ENCODE measurements around the gene TXNDC11.

DNA sequence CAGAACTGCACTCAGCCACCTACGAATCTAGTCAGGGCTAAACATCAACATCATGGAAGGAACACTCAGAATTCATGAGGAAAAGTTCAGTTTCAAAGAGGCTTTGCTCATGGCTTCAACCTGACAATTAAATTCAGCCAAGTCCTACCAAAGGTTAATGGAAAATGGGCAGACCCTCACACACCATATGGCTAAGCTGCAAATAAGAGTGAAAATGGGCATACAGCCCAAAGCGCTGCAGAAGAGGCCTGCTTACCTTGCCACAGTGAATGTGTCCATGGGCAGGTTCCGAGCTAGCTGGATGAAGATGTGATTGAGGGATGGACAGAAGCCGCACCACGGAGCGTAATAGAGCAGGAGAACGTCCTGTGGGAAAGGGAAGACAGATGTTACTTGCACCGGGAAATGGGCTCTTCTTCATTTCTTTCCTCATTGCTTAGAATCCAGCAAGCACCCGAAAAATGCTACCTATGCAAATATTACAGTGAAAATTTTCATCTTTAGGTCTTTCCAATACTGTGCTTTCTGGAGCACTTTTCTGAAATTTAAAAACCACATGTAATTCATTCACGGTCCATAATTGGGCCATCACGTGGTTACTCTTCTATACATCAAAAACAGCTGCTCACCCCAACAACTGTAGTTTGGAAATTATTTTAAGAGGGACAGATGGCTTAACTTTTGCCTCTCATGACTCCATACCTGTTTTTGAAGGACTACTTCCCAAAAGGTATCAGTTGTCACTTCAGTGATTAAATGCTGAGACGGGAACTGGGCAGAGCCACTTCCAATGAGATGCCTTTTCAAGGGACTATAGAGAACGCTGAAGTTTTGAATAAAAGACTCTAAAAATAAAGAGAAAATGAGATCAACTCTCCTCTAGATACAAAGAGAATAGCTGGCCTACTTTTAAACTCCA lies 54.8 kb downstream of the TXNDC11 start:
- no peak for TF ChIP-seq POLR2A (conservative IDR thresholded peaks at IDR 0.05)
- TF ChIP-seq, protein P1, sequence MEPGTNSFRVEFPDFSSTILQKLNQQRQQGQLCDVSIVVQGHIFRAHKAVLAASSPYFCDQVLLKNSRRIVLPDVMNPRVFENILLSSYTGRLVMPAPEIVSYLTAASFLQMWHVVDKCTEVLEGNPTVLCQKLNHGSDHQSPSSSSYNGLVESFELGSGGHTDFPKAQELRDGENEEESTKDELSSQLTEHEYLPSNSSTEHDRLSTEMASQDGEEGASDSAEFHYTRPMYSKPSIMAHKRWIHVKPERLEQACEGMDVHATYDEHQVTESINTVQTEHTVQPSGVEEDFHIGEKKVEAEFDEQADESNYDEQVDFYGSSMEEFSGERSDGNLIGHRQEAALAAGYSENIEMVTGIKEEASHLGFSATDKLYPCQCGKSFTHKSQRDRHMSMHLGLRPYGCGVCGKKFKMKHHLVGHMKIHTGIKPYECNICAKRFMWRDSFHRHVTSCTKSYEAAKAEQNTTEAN (CRISPR knock-in tag; IDR thresholded peaks at IDR 0.05): no peak
- no peak for TF ChIP-seq CHD2 (IDR thresholded peaks at IDR 0.05; ENCODE audit: low read depth, low read length)
- TF ChIP-seq, protein P2, sequence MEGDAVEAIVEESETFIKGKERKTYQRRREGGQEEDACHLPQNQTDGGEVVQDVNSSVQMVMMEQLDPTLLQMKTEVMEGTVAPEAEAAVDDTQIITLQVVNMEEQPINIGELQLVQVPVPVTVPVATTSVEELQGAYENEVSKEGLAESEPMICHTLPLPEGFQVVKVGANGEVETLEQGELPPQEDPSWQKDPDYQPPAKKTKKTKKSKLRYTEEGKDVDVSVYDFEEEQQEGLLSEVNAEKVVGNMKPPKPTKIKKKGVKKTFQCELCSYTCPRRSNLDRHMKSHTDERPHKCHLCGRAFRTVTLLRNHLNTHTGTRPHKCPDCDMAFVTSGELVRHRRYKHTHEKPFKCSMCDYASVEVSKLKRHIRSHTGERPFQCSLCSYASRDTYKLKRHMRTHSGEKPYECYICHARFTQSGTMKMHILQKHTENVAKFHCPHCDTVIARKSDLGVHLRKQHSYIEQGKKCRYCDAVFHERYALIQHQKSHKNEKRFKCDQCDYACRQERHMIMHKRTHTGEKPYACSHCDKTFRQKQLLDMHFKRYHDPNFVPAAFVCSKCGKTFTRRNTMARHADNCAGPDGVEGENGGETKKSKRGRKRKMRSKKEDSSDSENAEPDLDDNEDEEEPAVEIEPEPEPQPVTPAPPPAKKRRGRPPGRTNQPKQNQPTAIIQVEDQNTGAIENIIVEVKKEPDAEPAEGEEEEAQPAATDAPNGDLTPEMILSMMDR (IDR thresholded peaks at IDR 0.05 in 2 of 3, conservative IDR thresholded peaks at IDR 0.05 in 1 of 3; ENCODE audit: insufficient read depth in 2 of 3, low read depth in 1 of 3, low read length in 3 of 3): no peak
- TF ChIP-seq FOS (IDR thresholded peaks at IDR 0.05; ENCODE audit: extremely low read depth, insufficient read length): no peak
- no peak for TF ChIP-seq PTTG1 (tag; IDR thresholded peaks at IDR 0.05; ENCODE audit: low read depth)
- no peak for TF ChIP-seq ZNF830 (CRISPR knock-in tag; IDR thresholded peaks at IDR 0.05)
- TF ChIP-seq PHF20 (IDR thresholded peaks at IDR 0.05; ENCODE audit: partially characterized antibody): no peak
- TF ChIP-seq RAD21 (CRISPR knock-in tag; conservative IDR thresholded peaks at IDR 0.05 in 1 of 2, IDR thresholded peaks at IDR 0.05 in 1 of 2): no peak
- TF ChIP-seq, protein P3, sequence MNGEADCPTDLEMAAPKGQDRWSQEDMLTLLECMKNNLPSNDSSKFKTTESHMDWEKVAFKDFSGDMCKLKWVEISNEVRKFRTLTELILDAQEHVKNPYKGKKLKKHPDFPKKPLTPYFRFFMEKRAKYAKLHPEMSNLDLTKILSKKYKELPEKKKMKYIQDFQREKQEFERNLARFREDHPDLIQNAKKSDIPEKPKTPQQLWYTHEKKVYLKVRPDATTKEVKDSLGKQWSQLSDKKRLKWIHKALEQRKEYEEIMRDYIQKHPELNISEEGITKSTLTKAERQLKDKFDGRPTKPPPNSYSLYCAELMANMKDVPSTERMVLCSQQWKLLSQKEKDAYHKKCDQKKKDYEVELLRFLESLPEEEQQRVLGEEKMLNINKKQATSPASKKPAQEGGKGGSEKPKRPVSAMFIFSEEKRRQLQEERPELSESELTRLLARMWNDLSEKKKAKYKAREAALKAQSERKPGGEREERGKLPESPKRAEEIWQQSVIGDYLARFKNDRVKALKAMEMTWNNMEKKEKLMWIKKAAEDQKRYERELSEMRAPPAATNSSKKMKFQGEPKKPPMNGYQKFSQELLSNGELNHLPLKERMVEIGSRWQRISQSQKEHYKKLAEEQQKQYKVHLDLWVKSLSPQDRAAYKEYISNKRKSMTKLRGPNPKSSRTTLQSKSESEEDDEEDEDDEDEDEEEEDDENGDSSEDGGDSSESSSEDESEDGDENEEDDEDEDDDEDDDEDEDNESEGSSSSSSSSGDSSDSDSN (IDR thresholded peaks at IDR 0.05; ENCODE audit: borderline replicate concordance in 1 of 2, low read depth in 2 of 2, low read length in 2 of 2): no peak
- TF ChIP-seq ELF1 (tag; IDR thresholded peaks at IDR 0.05): no peak
- no peak for TF ChIP-seq CEBPG (CRISPR knock-in tag; IDR thresholded peaks at IDR 0.05)
- no peak for TF ChIP-seq CEBPG (tag; conservative IDR thresholded peaks at IDR 0.05 in 1 of 2, IDR thresholded peaks at IDR 0.05 in 1 of 2)
- TF ChIP-seq MAFK (IDR thresholded peaks at IDR 0.05; ENCODE audit: low read length): no peak
- no peak for TF ChIP-seq ZNF77 (CRISPR knock-in tag; IDR thresholded peaks at IDR 0.05)
